K562 (cell line): ENCODE measurements around the gene THAP11. TPM values are rescaled to one million over a fixed set of nuclear protein-coding genes. Genes with fewer than 3 reads are reported as not detected.
A peak's percentile ranks its signal among the peaks of the same experiment; 100 is the strongest.

Experiments
- E2F8 ChIP-seq: fragments of 450-650 bp; IDR thresholded peaks from 2 replicates; pipeline ENCODE4 v1.7.1; 2018; ENCODE audit warnings: mild to moderate bottlenecking, low read depth; ENCODE audit not compliant: partially characterized antibody
- ERF ChIP-seq: fragments of 450-650 bp; formaldehyde crosslinking; IDR thresholded peaks from 2 replicates; pipeline ENCODE4 v1.4.0; 2020; ENCODE audit warnings: mild to moderate bottlenecking, mixed read lengths
- HMGXB4 ChIP-seq: sonication (generic); formaldehyde crosslinking; IDR thresholded peaks from 2 replicates; pipeline ENCODE4 v1.8.1; 2023; ENCODE audit warnings: mild to moderate bottlenecking, missing genetic modification reagents
- IRF2 ChIP-seq: sonication (generic); formaldehyde crosslinking; IDR thresholded peaks from 2 replicates; pipeline ENCODE4 v1.8.1; 2022; ENCODE audit warnings: mild to moderate bottlenecking, missing genetic modification reagents
- KDM4B ChIP-seq, 2 experiments: fragments of 450-650 bp in 1 of 2; sonication (generic) in 1 of 2; IDR thresholded peaks; 2 replicates each; pipeline ENCODE4 v1.6.1; 2016 to 2017; ENCODE audit warnings: borderline replicate concordance in 2 of 2, antibody characterized with exemption in 1 of 2, low read depth in 1 of 2, mild to moderate bottlenecking in 1 of 2
- L3MBTL2 ChIP-seq: fragments of 450-650 bp; IDR thresholded peaks from 2 replicates; pipeline ENCODE4 v1.6.1; 2016; ENCODE audit warnings: mild to moderate bottlenecking, moderate library complexity
- MXD1 ChIP-seq: fragments of 250-450 bp; sonication (Bioruptor Pico); IDR thresholded peaks from 2 replicates; pipeline ENCODE4 v1.8.0; 2021; ENCODE audit warnings: borderline replicate concordance, mild to moderate bottlenecking, moderate library complexity; ENCODE audit not compliant: poor library complexity, severe bottlenecking
- PHF20 ChIP-seq: fragments of 450-650 bp; IDR thresholded peaks from 2 replicates; pipeline ENCODE4 v1.6.1; 2018; ENCODE audit not compliant: partially characterized antibody
- PHF21A ChIP-seq: fragments of 450-650 bp; IDR thresholded peaks from 2 replicates; pipeline ENCODE4 v1.6.1; 2017; ENCODE audit warnings: low read depth, borderline replicate concordance
- PREB ChIP-seq: sonication (generic); formaldehyde crosslinking; IDR thresholded peaks from 2 replicates; pipeline ENCODE4 v1.8.1; 2023; ENCODE audit warnings: mild to moderate bottlenecking, missing genetic modification reagents
- RFX1 ChIP-seq: fragments of 450-650 bp; IDR thresholded peaks from 2 replicates; pipeline ENCODE4 v1.6.1; 2016; ENCODE audit warnings: mild to moderate bottlenecking, moderate library complexity
- SREBF2 ChIP-seq: sonication (generic); formaldehyde crosslinking; IDR thresholded peaks from 2 replicates; pipeline ENCODE4 v1.4.0; 2020; ENCODE audit warnings: mild to moderate bottlenecking, missing genetic modification reagents
- TCF7 ChIP-seq: sonication (generic); IDR thresholded peaks from 2 replicates; pipeline ENCODE4 v1.6.1; 2016; ENCODE audit warnings: antibody characterized with exemption, borderline replicate concordance
- ZEB2 ChIP-seq: fragments of 450-650 bp; IDR thresholded peaks from 2 replicates; pipeline ENCODE4 v1.6.1; 2016
- ZFP91 ChIP-seq: sonication (generic); formaldehyde crosslinking; IDR thresholded peaks from 2 replicates; pipeline ENCODE4 v1.8.0; 2022; ENCODE audit warnings: mild to moderate bottlenecking, missing genetic modification reagents
- ZNF282 ChIP-seq: sonication (generic); formaldehyde crosslinking; IDR thresholded peaks from 2 replicates; pipeline ENCODE4 v1.8.1; 2023; ENCODE audit warnings: missing genetic modification reagents
- ZNF764 ChIP-seq: fragments of 250-450 bp; sonication (Bioruptor Pico); IDR thresholded peaks from 2 replicates; pipeline ENCODE4 v1.4.0; 2020; ENCODE audit warnings: low read depth, mild to moderate bottlenecking, moderate library complexity
- ZNF766 ChIP-seq: fragments of 200-800 bp; sonication (Bioruptor generic); conservative IDR thresholded peaks from 2 replicates; pipeline ENCODE4 v1.6.1; 2016; ENCODE audit warnings: missing genetic modification characterization, missing compliant biosample characterization
- polyA plus RNA-seq, 8 experiments: library from polyadenylated mRNA; depleted of rRNA in 4 of 8; stranded (reverse) in 5 of 8; unstranded in 3 of 8; fragments of >200 nt; fragmentation: Nextera tagmentation in 2 of 8; fragmentation: Illumina TruSeq in 1 of 8; extraction: Ambion mirVana in 2 of 8; extraction: Trizol in 1 of 8; gene quantifications; 2 replicates each; pipeline versions ENCODE4 v1.2.1 to v1.2.3, GENCODE V29; 2011 to 2014; ENCODE audit warnings: inconsistent platforms in 1 of 8, missing spikeins in 1 of 8
- total RNA-seq, 7 experiments: library from RNA; depleted of rRNA in 6 of 7; stranded (reverse); fragments of >200 nt in 6 of 7; fragmentation: Illumina TruSeq in 2 of 7; extraction: Trizol in 2 of 7; gene quantifications; 2 replicates each; pipeline versions ENCODE4 v1.2.1 to v1.2.3, GENCODE V29; 2011 to 2021; ENCODE audit warnings: low replicate concordance in 1 of 7

The THAP11 gene
- total and polyA plus RNA-seq, 9 of the 15 experiments (the other 6 are each of a cell fraction or from before 2014, with no cell fraction given) = 2.4 to 31.6 (median 21.4) TPM

GRCh38 chr16:67847064-67847861 lies 5.1 kb downstream of the THAP11 start, which contains the start of gene CENPT (continued):
- TF ChIP-seq E2F8 (no peak), PHF20 (no peak), RFX1 (no peak), PREB (CRISPR knock-in tag) (0 out of 2 replicates have a peak, but pooled peaks have one; percentile 13), MXD1 (CRISPR knock-in tag) (no peak), L3MBTL2 (no peak), SREBF2 (no peak), ZNF766 (CRISPR knock-in tag) (no peak; the same call in 1 of the 2 replicates), ZEB2 (no peak), ZNF282 (CRISPR knock-in tag) (no peak), TCF7 (no peak), HMGXB4 (no peak), ZNF764 (CRISPR knock-in tag) (no peak), IRF2 (CRISPR knock-in tag) (no peak), ERF (CRISPR knock-in tag) (no peak), PHF21A (no peak), KDM4B (IDR thresholded peaks at IDR 0.05; ENCODE audit: borderline replicate concordance in 2 of 2, low read depth in 1 of 2) (no peak), ZFP91 (CRISPR knock-in tag) (no peak)
